Suprapubic skin (tissue), 4 donors: ENCODE results near the gene AMT. TPM values are rescaled to one million over a fixed set of nuclear protein-coding genes. Genes with fewer than 3 reads are reported as not detected.

Experiments
- DNase-seq, 2 donors: peaks; one replicate each; pipeline ENCODE4 v3.0.0-alpha.2; 2019; ENCODE audit warnings: low spot score in 2 of 2
- H3K27ac ChIP-seq: fragments of 200-600 bp; sonication (generic); one replicate; pipeline ENCODE4 v1.5.1; 2019
- H3K27me3 ChIP-seq: fragments of 200-600 bp; sonication (generic); one replicate; pipeline ENCODE4 v1.5.1; 2019
- H3K36me3 ChIP-seq: fragments of 200-600 bp; sonication (generic); one replicate; pipeline ENCODE4 v1.5.1; 2019
- H3K4me1 ChIP-seq: fragments of 200-600 bp; sonication (generic); one replicate; pipeline ENCODE4 v1.5.1; 2019
- H3K4me3 ChIP-seq: fragments of 200-600 bp; sonication (generic); one replicate; pipeline ENCODE4 v1.5.1; 2019; ENCODE audit warnings: mild to moderate bottlenecking
- H3K9me3 ChIP-seq: fragments of 200-600 bp; sonication (generic); one replicate; pipeline ENCODE4 v1.5.1; 2019
- CTCF ChIP-seq, 2 donors: fragments of 200-600 bp in 1 of 2; fragments of 450-650 bp in 1 of 2; sonication (generic) in 1 of 2; IDR thresholded peaks; one replicate each; pipeline ENCODE4 v1.5.1; 2016 to 2019; ENCODE audit warnings: antibody characterized with exemption in 2 of 2, mild to moderate bottlenecking in 1 of 2, moderate library complexity in 1 of 2
- EP300 ChIP-seq: sonication (generic); formaldehyde crosslinking; IDR thresholded peaks from one replicate; pipeline ENCODE4 v1.6.1; 2017; ENCODE audit warnings: antibody characterized with exemption
- POLR2A ChIP-seq, 2 donors: fragments of 450-650 bp; IDR thresholded peaks; one replicate each; pipeline ENCODE4 v1.6.1; 2017; ENCODE audit warnings: antibody characterized with exemption in 2 of 2, mild to moderate bottlenecking in 2 of 2, moderate library complexity in 2 of 2
- POLR2AphosphoS5 ChIP-seq, 3 donors: sonication (generic); formaldehyde crosslinking; IDR thresholded peaks; one replicate each; pipeline ENCODE4 v1.6.1; 2017; ENCODE audit warnings: antibody characterized with exemption in 3 of 3
- WGBS: methylation state at CpG from one replicate; pipeline ENCODE4 v1.1.5; 2018; 5-methylcytosine and 5-hydroxymethylcytosine counted together
- total RNA-seq, 4 donors: library from RNA; depleted of rRNA; stranded (reverse); fragments of >200 nt; gene quantifications; one replicate each; pipeline ENCODE4 v1.1.0, GENCODE V29; 2016

Gene AMT
- total RNA-seq, 4 donors from 2014 or later, result 2.2 to 17.3 (median 5.0) TPM

- Histone ChIP-seq H3K36me3 (peaks cover 90% of the 10 kb centered on the region), H3K27ac (no peak overlapping the region), H3K9me3 (no peaks in the 10 kb centered on the region), H3K27me3 (no peaks in the 10 kb centered on the region), H3K4me3 (no peak overlapping the region), H3K4me1 (no peaks in the 10 kb centered on the region)
- WGBS, result 79% methylated on average over 6 of the region's 6 CpGs
- DNase-seq, result no peak
- TF ChIP-seq POLR2A (IDR thresholded peaks at IDR 0.05) (no peak), EP300 (no peak), POLR2AphosphoS5 (IDR thresholded peaks at IDR 0.05) (no peak), CTCF (IDR thresholded peaks at IDR 0.05) (no peak)
Measured at GRCh38 chr3:49370585-49371290, 51.5 kb downstream of the AMT start.

Other genes with a start within 250 kb of the AMT start
- gene C3orf62, start 145.2 kb downstream of the AMT start, total RNA-seq, result 1 to 10 TPM; 5.9 to 9.0 (median 8.5) TPM
- gene USP4, start 82.4 kb downstream of the AMT start, total RNA-seq, result 10 to 100 TPM; 29.1 to 76.8 (median 35.5) TPM
- gene GPX1, start 64.1 kb downstream of the AMT start, total RNA-seq, result 100 to 1,000 TPM; 115 to 130 (median 122) TPM
- 100 to 1,000 TPM; 315 to 373 (median 341) TPM for gene RHOA, start 10.5 kb downstream of the AMT start, total RNA-seq
- 10 to 100 TPM; 10.8 to 25.5 (median 19.6) TPM for gene TCTA, start 10.1 kb downstream of the AMT start, total RNA-seq
- gene NICN1, start 6.9 kb upstream of the AMT start, total RNA-seq, result 10 to 100 TPM in 2 of 4 donors, 1 to 10 TPM in 2; 4.7 to 11.5 (median 9.1) TPM
- gene DAG1, start 47.8 kb upstream of the AMT start, total RNA-seq, result 100 to 1,000 TPM in 1 of 4 donors, 10 to 100 TPM in 3; 42.1 to 102 (median 76.6) TPM
- gene BSN, start 132.0 kb upstream of the AMT start, total RNA-seq, result under 1 TPM; 0.04 to 0.59 (median 0.15) TPM